GM18867 (cell line): ENCODE data around the gene CORO6.

Experiments used
- ATAC-seq: cut with Tn5 transposase; IDR thresholded peaks from one replicate; pipeline ENCODE4 v1.9.1; 2021; ENCODE audit warnings: mild to moderate bottlenecking, moderate library complexity; ENCODE audit not compliant: unreplicated experiment

CORO6 gene

GRCh38 chr17:29613856-29614255, 8.9 kb downstream of the CORO6 start:
- no peak for ATAC-seq

- peak; percentile 32 for ATAC-seq
Observed at GRCh38 chr17:29613352-29613837, 9.3 kb downstream of the CORO6 start.

GRCh38 chr17:29612404-29613280, 10.1 kb downstream of the CORO6 start:
- ATAC-seq, result no peak

- ATAC-seq, result no peak
Observed at GRCh38 chr17:29612094-29612403, 10.7 kb downstream of the CORO6 start.

- ATAC-seq, result no peak
Observed at GRCh38 chr17:29611351-29612093, 11.2 kb downstream of the CORO6 start.

- ATAC-seq, result no peak
Observed at GRCh38 chr17:29610395-29610794, 12.3 kb downstream of the CORO6 start.

GRCh38 chr17:29608986-29609385, 13.7 kb downstream of the CORO6 start:
- no peak for ATAC-seq

- ATAC-seq, result no peak
Observed at GRCh38 chr17:29607557-29608195, 15.0 kb downstream of the CORO6 start.

- ATAC-seq, result no peak
Observed at GRCh38 chr17:29603109-29603674, 19.5 kb downstream of the CORO6 start.

- no peak for ATAC-seq
Observed at GRCh38 chr17:29597361-29598172, 25.1 kb downstream of the CORO6 start.

GRCh38 chr17:29596811-29597210, 25.9 kb downstream of the CORO6 start:
- no peak for ATAC-seq

GRCh38 chr17:29595943-29596774, 26.6 kb downstream of the CORO6 start:
- ATAC-seq, result no peak

GRCh38 chr17:29595107-29595942, 27.4 kb downstream of the CORO6 start:
- ATAC-seq, result no peak

GRCh38 chr17:29594519-29595090, 28.1 kb downstream of the CORO6 start:
- no peak for ATAC-seq

GRCh38 chr17:29593591-29594518, 28.9 kb downstream of the CORO6 start:
- no peak for ATAC-seq

- no peak for ATAC-seq
Observed at GRCh38 chr17:29592850-29593551, 29.7 kb downstream of the CORO6 start, which contains the start of gene ANKRD13B. TSS of gene ANKRD13B (plus strand) at chr17:29593132. CDS start at chr17:29593622, 490 bp downstream.
